Measurements from ENCODE around the gene SNX10.

The SNX10 gene

GRCh38 chr7:26321435-26321834 is 29.8 kb downstream of the SNX10 start:
- no peak for TF ChIP-seq CTCF (IDR thresholded peaks at IDR 0.05; ENCODE audit: borderline replicate concordance, insufficient read depth, low read depth, low read length)
- H3K4me3 ChIP-seq (ENCODE audit: low read depth, low read length) = no peak overlapping the region

- H3K4me3 ChIP-seq (ENCODE audit: low read depth, low read length) = no peak overlapping the region
- no peak for TF ChIP-seq CTCF (IDR thresholded peaks at IDR 0.05; ENCODE audit: borderline replicate concordance, insufficient read depth, low read depth, low read length)
These were observed 34.5 kb downstream of the SNX10 start for GRCh38 chr7:26326211-26326610.

- peak; percentile 44; the same call in 1 of the 2 replicates for TF ChIP-seq CTCF (IDR thresholded peaks at IDR 0.05; ENCODE audit: borderline replicate concordance, insufficient read depth, low read depth, low read length)
- no peak overlapping the region for H3K4me3 ChIP-seq (ENCODE audit: low read depth, low read length)
These were observed 37.1 kb downstream of the SNX10 start for GRCh38 chr7:26328498-26329390.

GRCh38 chr7:26329520-26330255 is 38.0 kb downstream of the SNX10 start:
- H3K4me3 ChIP-seq (ENCODE audit: low read depth, low read length) = no peak overlapping the region
- TF ChIP-seq CTCF (IDR thresholded peaks at IDR 0.05; ENCODE audit: borderline replicate concordance, insufficient read depth, low read depth, low read length) = 0 out of 2 replicates have a peak, but pooled peaks have one; percentile 1

GRCh38 chr7:26331113-26331512 is 39.5 kb downstream of the SNX10 start:
- no peak for TF ChIP-seq CTCF (IDR thresholded peaks at IDR 0.05; ENCODE audit: borderline replicate concordance, insufficient read depth, low read depth, low read length)
- H3K4me3 ChIP-seq (ENCODE audit: low read depth, low read length) = no peak overlapping the region

GRCh38 chr7:26331789-26332188 is 40.1 kb downstream of the SNX10 start:
- TF ChIP-seq CTCF (IDR thresholded peaks at IDR 0.05; ENCODE audit: borderline replicate concordance, insufficient read depth, low read depth, low read length) = no peak
- H3K4me3 ChIP-seq (ENCODE audit: low read depth, low read length) = no peak overlapping the region
